Neural crest cell (in vitro differentiated cells): ENCODE results near the gene BRD1. TPM values are rescaled to one million over a fixed set of nuclear protein-coding genes. Genes with fewer than 3 reads are reported as not detected.
"Not testable (repeated sequence)": the region's sequence is repeated elsewhere in the genome, so short reads cannot be mapped to it uniquely, and the experiment has no call there.

ENCODE experiments used
- DNase-seq: peaks from one replicate; pipeline ENCODE4 v3.0.0; 2021; ENCODE audit warnings: low read depth, mixed read lengths, low spot score
- H3K27ac Mint-ChIP-seq: one replicate; pipeline ENCODE4 v1.8.0; 2021; ENCODE audit warnings: mild to moderate bottlenecking, mixed read lengths; ENCODE audit not compliant: unreplicated experiment
- H3K27me3 Mint-ChIP-seq: 2 replicates; pipeline ENCODE4 v1.8.0; 2021; ENCODE audit warnings: low read depth, mild to moderate bottlenecking, mixed read lengths
- H3K36me3 Mint-ChIP-seq: 2 replicates; pipeline ENCODE4 v1.8.0; 2021; ENCODE audit warnings: low read depth, mild to moderate bottlenecking, mixed read lengths
- H3K4me1 Mint-ChIP-seq: 2 replicates; pipeline ENCODE4 v1.8.0; 2021; ENCODE audit warnings: mixed read lengths
- H3K4me3 Mint-ChIP-seq: one replicate; pipeline ENCODE4 v1.8.0; 2021; ENCODE audit warnings: mild to moderate bottlenecking, mixed read lengths
- H3K9me3 Mint-ChIP-seq: 2 replicates; pipeline ENCODE4 v1.8.0; 2021; ENCODE audit warnings: mixed read lengths
- CTCF ChIP-seq: fragments of 200-600 bp; sonication (generic); conservative IDR thresholded peaks from 2 replicates; pipeline ENCODE4 v1.5.0; 2021; ENCODE audit warnings: antibody characterized with exemption, mild to moderate bottlenecking
- total RNA-seq: library from RNA; stranded (reverse); gene quantifications from 2 replicates; pipeline ENCODE4 v1.2.1, GENCODE V29; 2021

Gene BRD1
- total RNA-seq, 1 donor from 2014 or later = 59.1 TPM

- no peak overlapping the region for H3K27ac Mint-ChIP-seq
- peaks cover 5% of the 10 kb centered on the region for H3K36me3 Mint-ChIP-seq
- H3K9me3 Mint-ChIP-seq = no peaks in the 10 kb centered on the region
Measured at GRCh38 chr22:49784630-49784971, 43.1 kb downstream of the BRD1 start.

GRCh38 chr22:49783926-49784629, 43.6 kb downstream of the BRD1 start:
- Mint-ChIP-seq H3K9me3 (no peaks in the 10 kb centered on the region), H3K4me1 (peaks cover 10% of the 10 kb centered on the region), H3K27me3 (no peaks in the 10 kb centered on the region), H3K27ac (no peak overlapping the region), H3K36me3 (peaks cover 8% of the 10 kb centered on the region), H3K4me3 (no peak overlapping the region)
- no peak for DNase-seq
- no peak for TF ChIP-seq CTCF

More at GRCh38 chr22:49784630-49784971, 43.1 kb downstream of the BRD1 start:
- no peak for DNase-seq
- no peak for TF ChIP-seq CTCF
- Mint-ChIP-seq H3K27me3 (no peaks in the 10 kb centered on the region), H3K4me1 (peaks cover 14% of the 10 kb centered on the region), H3K4me3 (no peak overlapping the region)

GRCh38 chr22:49783036-49783746, 44.5 kb downstream of the BRD1 start:
- peak overlapping the region; percentile 25 for H3K27ac Mint-ChIP-seq

GRCh38 chr22:49781886-49782285, 45.8 kb downstream of the BRD1 start:
- DNase-seq, H3K36me3 Mint-ChIP-seq, H3K4me3 Mint-ChIP-seq, H3K27me3 Mint-ChIP-seq, H3K27ac Mint-ChIP-seq, H3K4me1 Mint-ChIP-seq, H3K9me3 Mint-ChIP-seq: not testable (repeated sequence)

More at GRCh38 chr22:49783036-49783746, 44.5 kb downstream of the BRD1 start:
- no peaks in the 10 kb centered on the region for H3K27me3 Mint-ChIP-seq
- peaks cover 8% of the 10 kb centered on the region for H3K36me3 Mint-ChIP-seq
- no peak for TF ChIP-seq CTCF
- H3K4me1 Mint-ChIP-seq = peaks cover 8% of the 10 kb centered on the region
- H3K9me3 Mint-ChIP-seq = no peaks in the 10 kb centered on the region
- DNase-seq = no peak
- peak overlapping the region; percentile 18 for H3K4me3 Mint-ChIP-seq

GRCh38 chr22:49781289-49781782, 46.3 kb downstream of the BRD1 start:
- H3K9me3 Mint-ChIP-seq = no peaks in the 10 kb centered on the region
- no peaks in the 10 kb centered on the region for H3K27me3 Mint-ChIP-seq
- no peak for TF ChIP-seq CTCF
- no peak overlapping the region for H3K27ac Mint-ChIP-seq
- no peak overlapping the region for H3K4me3 Mint-ChIP-seq
- peaks cover 3% of the 10 kb centered on the region for H3K36me3 Mint-ChIP-seq
- no peak for DNase-seq
- H3K4me1 Mint-ChIP-seq = peaks cover 4% of the 10 kb centered on the region
